Endothelial cell of umbilical vein (primary cell): ENCODE results near the gene TTLL11. TPM values are rescaled to one million over a fixed set of nuclear protein-coding genes. Genes with fewer than 3 reads are reported as not detected.

Experiments used
- BruUV-seq: library from RNA; stranded (reverse); fragments of 400-500 nt; replicated peaks from 2 replicates; lab custom pipeline; 2021; lab: Mats Ljungman, UMichigan
- CTCF ChIA-PET: fragments of 300-600, 350-600 bp; sonication (Branson Sonifier 250); formaldehyde crosslinking; loops from one replicate; lab custom pipeline; 2021; ENCODE audit warnings: antibody characterized with exemption, inconsistent platforms; lab: Charles Lee
- POLR2A ChIA-PET: fragments of 300-600, 350-600 bp; sonication (Branson Sonifier 250); formaldehyde crosslinking; loops from one replicate; lab custom pipeline; 2021; ENCODE audit warnings: antibody characterized with exemption, inconsistent platforms; lab: Charles Lee
- DNase-seq: peaks from one replicate; pipeline ENCODE4 v3.0.0-alpha.2; 2011; ENCODE audit warnings: low read depth, low spot score
- FAIRE-seq: peaks from 2 replicates; lab custom pipeline; 2011; peaks lifted over from hg19 to GRCh38; lab: Jason Lieb, UNC
- H2AFZ ChIP-seq: 2 replicates; pipeline ENCODE4 v1.6.0; 2012; ENCODE audit warnings: low read depth, low read length, control low read depth, inconsistent platforms
- H3K27ac ChIP-seq: 2 replicates; pipeline ENCODE4 v1.5.1; 2011; ENCODE audit warnings: low read depth, mild to moderate bottlenecking, control low read depth, low read length, moderate library complexity; ENCODE audit not compliant: insufficient read depth
- H3K27me3 ChIP-seq, 2 experiments: 2 replicates each; pipeline versions ENCODE4 v1.6.0 to v1.6.1; 2011; ENCODE audit warnings: low read length in 2 of 2, mixed read lengths in 1 of 2; ENCODE audit not compliant: control insufficient read depth in 2 of 2, insufficient read depth in 2 of 2
- H3K36me3 ChIP-seq, 2 experiments: 2 replicates in 1 of 2; 3 replicates in 1 of 2; pipeline ENCODE4 v1.5.1; 2011; ENCODE audit warnings: low read length in 2 of 2, mild to moderate bottlenecking in 1 of 2, moderate library complexity in 1 of 2; ENCODE audit not compliant: control insufficient read depth in 2 of 2, insufficient read depth in 2 of 2; ENCODE audit errors: extremely low read depth in 1 of 2
- H3K4me1 ChIP-seq: 3 replicates; pipeline ENCODE4 v1.5.1; 2011; ENCODE audit warnings: mild to moderate bottlenecking, low read length; ENCODE audit not compliant: control insufficient read depth, insufficient read depth; ENCODE audit errors: extremely low read depth
- H3K4me2 ChIP-seq: 2 replicates; pipeline ENCODE4 v1.6.1; 2011; ENCODE audit warnings: low read length, control low read depth, mixed read lengths; ENCODE audit not compliant: insufficient read depth
- H3K4me3 ChIP-seq, 3 experiments: fragments of 200-600 bp in 1 of 3; sonication (generic), shearing (Covaris generic) in 1 of 3; replicated peaks in 1 of 3; 2 replicates each; pipeline ENCODE4 v1.5.1; 2011 to 2016; ENCODE audit warnings: control low read depth in 3 of 3, low read length in 3 of 3, mild to moderate bottlenecking in 2 of 3, inconsistent platforms in 1 of 3, low read depth in 1 of 3, moderate library complexity in 1 of 3; ENCODE audit not compliant: insufficient read depth in 1 of 3
- H3K79me2 ChIP-seq: 2 replicates; pipeline ENCODE4 v1.6.0; 2012; ENCODE audit warnings: low read length, inconsistent platforms; ENCODE audit not compliant: control insufficient read depth, insufficient read depth
- H3K9ac ChIP-seq: replicated peaks from 2 replicates; pipeline ENCODE3; 2011; ENCODE audit warnings: low read length, control low read depth; ENCODE audit not compliant: insufficient read depth; ENCODE audit errors: extremely low read depth
- H3K9me1 ChIP-seq: replicated peaks from 3 replicates; pipeline ENCODE4 v1.6.0; 2011; ENCODE audit warnings: mild to moderate bottlenecking, low read length; ENCODE audit not compliant: control insufficient read depth, insufficient read depth; ENCODE audit errors: extremely low read depth
- H3K9me3 ChIP-seq: replicated peaks from 2 replicates; pipeline ENCODE4 v1.5.1; 2012; ENCODE audit warnings: low read length, inconsistent platforms; ENCODE audit not compliant: control insufficient read depth, insufficient read depth
- H4K20me1 ChIP-seq: replicated peaks from 2 replicates; pipeline ENCODE3; 2011; ENCODE audit warnings: mild to moderate bottlenecking, low read length; ENCODE audit not compliant: control insufficient read depth, insufficient read depth; ENCODE audit errors: extremely low read depth
- CTCF ChIP-seq, 2 donors: IDR thresholded peaks; 1 replicate in 1 of 2; 2 replicates in 1 of 2; pipeline ENCODE4 v1.5.1; 2011; ENCODE audit warnings: low read length in 2 of 2, mild to moderate bottlenecking in 2 of 2, moderate library complexity in 2 of 2, control low read depth in 1 of 2, inconsistent platforms in 1 of 2, low read depth in 1 of 2; ENCODE audit not compliant: insufficient read depth in 1 of 2; ENCODE audit errors: extremely low read depth in 1 of 2
- EZH2 ChIP-seq: IDR thresholded peaks from 2 replicates; pipeline ENCODE4 v1.6.1; 2012; ENCODE audit warnings: borderline replicate concordance, low read depth, mild to moderate bottlenecking, moderate library complexity, low read length, inconsistent platforms; ENCODE audit not compliant: severe bottlenecking
- FOS ChIP-seq: IDR thresholded peaks from 2 replicates; pipeline ENCODE4 v1.6.1; 2011; ENCODE audit warnings: mild to moderate bottlenecking, low read length, moderate library complexity, borderline replicate concordance; ENCODE audit not compliant: insufficient read depth
- GATA2 ChIP-seq: IDR thresholded peaks from 2 replicates; pipeline ENCODE4 v1.7.0; 2011; ENCODE audit warnings: low read depth, mild to moderate bottlenecking, moderate library complexity, mixed read lengths, low read length; ENCODE audit not compliant: insufficient read length, insufficient read depth
- JUN ChIP-seq: IDR thresholded peaks from 2 replicates; pipeline ENCODE4 v1.6.1; 2011; ENCODE audit warnings: borderline replicate concordance, low read depth; ENCODE audit not compliant: insufficient read length, insufficient read depth
- MYC ChIP-seq: IDR thresholded peaks from one replicate; pipeline ENCODE4 v1.6.1; 2011; ENCODE audit warnings: mild to moderate bottlenecking, low read depth, low read length
- POLR2A ChIP-seq: IDR thresholded peaks from 2 replicates; pipeline ENCODE4 v1.6.1; 2012; ENCODE audit warnings: low read depth, mild to moderate bottlenecking, control low read depth, low read length
- POLR2AphosphoS5 ChIP-seq: IDR thresholded peaks from 2 replicates; pipeline ENCODE4 v1.6.1; 2012; ENCODE audit warnings: low read depth, mild to moderate bottlenecking, control low read depth, low read length, moderate library complexity; ENCODE audit not compliant: insufficient read depth
- dilution Hi-C: fragments of 300-500 bp; cut with MboI; formaldehyde crosslinking; loops from one replicate; pipeline ENCODE4 v1.15.0; 2019; ENCODE audit warnings: low sequenced_read_pairs; ENCODE audit not compliant: extremely low pct_ligation_motif_present
- intact Hi-C: fragments of 100-400 bp; cut with micrococcal nuclease; formaldehyde crosslinking; loops from one replicate; pipeline ENCODE4 v1.10.0; 2022
- polyA plus RNA-seq, 4 experiments: library from polyadenylated mRNA; depleted of rRNA in 3 of 4; stranded (reverse) in 3 of 4; unstranded in 1 of 4; fragments of >200 nt; gene quantifications; 2 replicates each; pipeline versions ENCODE4 v1.2.1 to v1.2.3, GENCODE V29; 2011 to 2012; ENCODE audit warnings: missing spikeins in 1 of 4
- total RNA-seq: library from RNA; stranded (reverse); gene quantifications from 2 replicates; pipeline ENCODE4 v1.2.3, GENCODE V29; 2021
- TF ChIP-seq, protein P1 (sequence below): IDR thresholded peaks from 2 replicates; pipeline ENCODE4 v1.6.1; 2011; ENCODE audit not compliant: insufficient read depth, insufficient read length

Gene TTLL11
- total and polyA plus RNA-seq, 2 donors (not counting 3 experiments of a cell fraction or from before 2014, with no cell fraction given), result 4.9 to 5.1 TPM

DNA sequence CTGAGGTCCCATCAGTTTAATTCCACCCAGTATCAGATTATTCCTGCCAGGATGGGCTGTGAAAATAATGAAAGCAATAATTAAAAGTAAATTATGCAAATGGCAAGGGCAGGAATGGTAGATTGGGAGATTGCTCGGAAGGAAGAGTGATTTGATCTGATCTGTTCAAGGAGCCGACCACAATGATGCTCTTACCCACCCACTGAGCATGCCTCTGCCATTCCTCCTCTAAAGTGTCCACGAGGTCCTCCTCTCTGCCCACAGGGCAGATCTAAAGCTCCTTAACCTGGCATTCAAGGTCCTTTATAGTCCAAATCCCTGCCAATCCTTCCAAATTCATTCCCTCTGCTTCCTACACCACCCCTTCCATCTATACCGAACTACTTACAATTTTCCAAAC, 147.8 kb downstream of the TTLL11 start:
- H4K20me1 ChIP-seq, result no peaks in the 10 kb centered on the region
- DNase-seq (no peak), FAIRE-seq (no peak)
- intact Hi-C loops (no loop called here), dilution Hi-C loops (no loop called here)
- no TSS peak for BruUV-seq
- H3K4me2 ChIP-seq, result no peak overlapping the region
- no peak overlapping the region for H3K27ac ChIP-seq
- peaks cover 6% of the 10 kb centered on the region for H3K79me2 ChIP-seq
- no peaks in the 10 kb centered on the region for H3K36me3 ChIP-seq
- CTCF ChIA-PET, result interaction anchor here (1.5 kb wide), 1 partner anchor 18 kb away, joined by 4 read pairs; no protein-coding TSS in a partner anchor
- no peak overlapping the region for H3K4me3 ChIP-seq
- H3K9ac ChIP-seq, result no peak overlapping the region
- peaks cover 4% of the 10 kb centered on the region for H3K4me1 ChIP-seq
- POLR2A ChIA-PET, result no interaction called here
- H3K27me3 ChIP-seq, result no peaks in the 10 kb centered on the region
- H3K9me1 ChIP-seq, result no peaks in the 10 kb centered on the region
- no peaks in the 10 kb centered on the region for H3K9me3 ChIP-seq
- H2AFZ ChIP-seq, result no peak overlapping the region
- TF ChIP-seq FOS (no peak), POLR2AphosphoS5 (no peak), GATA2 (no peak), POLR2A (no peak), MYC (no peak), JUN (no peak), CTCF (IDR thresholded peaks at IDR 0.05; ENCODE audit: extremely low read depth in 1 of 2, insufficient read depth in 1 of 2, low read depth in 1 of 2, low read length in 2 of 2) (no peak), EZH2 (no peak)
- TF ChIP-seq, protein P1, sequence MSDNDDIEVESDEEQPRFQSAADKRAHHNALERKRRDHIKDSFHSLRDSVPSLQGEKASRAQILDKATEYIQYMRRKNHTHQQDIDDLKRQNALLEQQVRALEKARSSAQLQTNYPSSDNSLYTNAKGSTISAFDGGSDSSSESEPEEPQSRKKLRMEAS, result no peak
